ENCODE measurements around the gene HRH3.

The HRH3 gene

GRCh38 chr20:62215020-62215990, 4.8 kb downstream of the HRH3 start:
- no peak for DNase-seq

DNA sequence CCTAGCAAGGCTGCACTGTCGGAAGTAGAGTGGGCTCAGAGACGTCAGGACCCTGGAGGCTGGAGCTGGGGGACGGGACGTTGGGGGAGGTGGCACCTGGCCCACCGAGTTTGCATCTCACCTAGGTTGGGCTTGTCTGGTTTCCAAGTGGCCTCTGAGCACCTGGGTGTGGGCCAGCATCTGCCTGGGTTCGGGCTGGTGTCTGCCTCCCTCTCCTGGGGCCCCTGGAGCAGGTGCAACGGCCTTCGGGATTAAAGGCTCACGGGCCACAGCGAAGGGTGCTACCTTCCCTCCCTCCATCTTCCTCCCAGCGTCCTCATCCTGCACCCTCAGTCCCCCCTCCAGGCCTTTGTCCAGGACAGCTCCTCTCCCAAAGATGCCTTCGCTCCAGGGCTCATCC, 6.0 kb downstream of the HRH3 start:
- DNase-seq: no peak

DNA sequence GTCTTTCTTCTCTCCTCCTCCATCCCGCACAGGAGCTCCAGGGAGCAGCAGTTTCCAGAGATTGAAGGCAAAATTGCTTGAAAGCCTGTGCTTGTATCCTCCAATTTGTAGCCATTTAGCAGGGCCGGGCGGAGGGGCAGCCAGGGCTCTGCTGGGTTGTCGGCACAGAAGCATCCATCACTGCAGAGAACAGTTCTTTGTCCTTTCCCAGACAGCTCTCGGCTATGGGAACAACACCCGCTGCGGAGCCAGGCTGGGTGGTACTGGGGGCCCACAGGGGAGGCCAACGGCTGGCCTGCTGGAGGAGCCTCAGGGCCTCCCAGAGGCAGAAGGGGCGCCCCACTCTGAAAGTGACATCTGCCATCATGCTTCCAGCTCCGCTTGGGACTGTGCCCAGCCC, 7.8 kb downstream of the HRH3 start:
- DNase-seq: no peak

DNA sequence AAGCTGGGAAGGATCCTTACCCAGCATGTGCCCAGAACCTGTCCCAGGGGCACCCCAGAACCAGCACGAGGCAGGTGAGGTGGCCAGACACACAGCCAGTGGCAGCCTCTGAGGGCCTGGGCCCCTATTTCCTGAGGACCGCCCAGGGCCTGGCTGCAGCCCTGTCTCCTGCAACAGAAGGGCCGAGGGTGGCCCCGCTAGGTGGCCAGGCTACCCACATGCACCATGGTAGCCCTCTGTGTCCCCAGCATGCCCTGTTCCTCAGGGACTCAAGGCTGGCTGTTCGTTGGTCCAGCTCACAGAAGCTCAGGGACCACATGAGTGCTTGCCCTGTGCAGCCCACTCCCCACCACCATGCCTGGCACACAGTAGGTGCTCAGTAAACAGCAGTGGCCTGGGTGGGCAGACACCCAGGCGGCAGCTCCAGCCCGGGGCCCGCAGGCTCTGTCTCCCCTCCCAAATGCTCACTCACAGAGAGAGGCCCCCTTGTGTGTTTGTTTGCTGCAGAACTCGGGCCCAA, 8.2 kb downstream of the HRH3 start:
- no peak for DNase-seq

GRCh38 chr20:62211216-62211615, 8.9 kb downstream of the HRH3 start:
- no peak for DNase-seq

GRCh38 chr20:62210496-62210855, 9.6 kb downstream of the HRH3 start:
- DNase-seq: no peak

DNA sequence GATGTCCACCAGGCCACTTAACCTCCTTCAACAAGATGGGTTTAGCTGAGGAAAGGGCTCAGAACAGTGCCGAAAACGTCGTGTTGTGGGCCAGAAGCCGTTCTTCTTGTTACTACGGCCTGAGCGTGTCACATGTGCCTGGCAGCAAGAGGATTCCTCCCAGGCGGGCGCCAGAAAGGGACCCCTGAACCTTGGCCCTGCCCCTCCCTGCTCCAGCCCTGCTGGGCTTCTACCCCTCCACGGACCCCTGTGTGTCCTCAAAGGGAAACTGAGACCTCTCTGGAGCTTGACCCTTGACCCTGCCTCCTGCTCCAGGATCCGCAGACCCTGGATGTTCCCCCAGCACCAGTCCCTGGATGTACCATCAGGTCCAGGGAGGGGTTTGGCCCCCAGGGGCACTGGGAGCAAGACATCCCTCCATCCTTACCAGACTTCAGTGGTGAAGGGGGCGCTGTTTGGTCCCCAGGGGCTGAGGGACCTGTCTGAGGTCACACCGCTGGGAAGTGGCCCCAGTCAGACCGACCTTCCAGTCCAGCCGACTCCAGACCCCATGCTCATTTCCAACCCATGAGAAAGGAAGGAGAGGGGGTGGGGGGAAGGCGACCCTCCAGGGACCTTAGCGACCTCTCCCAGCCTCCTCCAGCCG, 10.1 kb downstream of the HRH3 start:
- no peak for DNase-seq

DNA sequence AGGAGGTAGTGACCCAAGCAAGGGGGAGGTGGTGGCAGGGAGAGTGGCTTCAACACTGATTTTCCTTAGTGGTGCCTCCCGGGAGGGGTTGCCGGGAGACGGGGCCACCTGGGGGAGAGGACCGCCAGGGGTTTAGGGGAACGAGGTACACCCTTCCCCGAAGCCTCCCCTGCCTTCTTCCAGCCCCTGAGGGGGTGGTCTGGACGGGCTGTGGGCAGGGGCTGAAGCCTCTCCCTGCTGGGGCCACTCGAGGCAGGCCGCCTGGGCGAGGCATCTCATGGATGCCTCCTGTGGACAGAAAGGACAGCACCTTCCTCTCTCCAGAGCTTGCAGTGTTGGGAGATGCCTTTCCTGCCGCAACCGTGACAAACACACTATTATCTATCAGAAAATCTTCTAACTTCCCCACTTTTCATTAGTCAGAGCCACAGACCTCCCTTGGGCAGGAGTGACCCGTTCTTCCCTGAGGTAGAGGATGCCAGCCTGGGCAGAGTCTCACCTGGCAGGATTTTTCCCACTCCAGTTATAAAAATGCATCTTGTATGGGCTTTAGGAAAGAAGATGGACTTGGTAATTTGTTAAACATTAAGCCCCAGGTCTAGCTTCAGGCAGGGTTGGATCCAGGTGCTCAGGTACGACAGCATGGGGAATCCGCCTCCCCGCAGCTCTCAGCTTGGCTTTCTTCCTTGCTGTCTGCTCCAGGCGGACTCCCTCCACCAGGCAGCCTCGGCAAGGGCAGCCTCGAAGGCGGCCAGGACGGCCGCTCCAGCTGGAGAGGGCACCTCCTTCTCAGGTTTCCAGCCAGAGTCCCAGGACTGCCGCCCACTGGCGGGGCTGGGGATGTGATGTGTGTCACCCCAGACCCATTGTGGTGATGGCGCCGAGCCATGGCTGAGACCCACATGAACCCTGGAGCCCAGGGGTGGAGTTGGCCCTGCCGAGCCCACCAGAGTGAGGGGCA, 11.0 kb downstream of the HRH3 start:
- DNase-seq: no peak

GRCh38 chr20:62208061-62208794, 11.8 kb downstream of the HRH3 start:
- DNase-seq: no peak

DNA sequence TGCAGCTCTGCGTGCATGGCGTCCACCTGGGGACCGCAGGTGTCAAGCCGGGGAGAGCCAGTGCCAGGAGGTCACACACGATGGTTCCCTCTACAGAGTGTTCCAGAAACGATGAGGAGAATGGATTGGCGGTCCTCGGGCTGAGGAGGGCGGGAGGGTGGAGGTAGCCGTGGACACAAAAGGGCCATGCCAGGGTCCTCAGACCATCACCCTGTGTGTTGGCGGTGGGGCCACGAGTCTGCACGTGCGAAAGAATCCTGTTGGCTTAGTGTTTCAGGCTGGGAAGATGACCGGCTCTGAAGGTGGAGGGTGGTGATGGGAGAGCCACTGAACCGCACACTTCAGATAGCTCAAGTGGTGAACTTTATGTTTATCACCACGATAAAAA, 13.7 kb downstream of the HRH3 start:
- DNase-seq: no peak

GRCh38 chr20:62205618-62206387, 14.3 kb downstream of the HRH3 start:
- peak; percentile 28 for DNase-seq

DNA sequence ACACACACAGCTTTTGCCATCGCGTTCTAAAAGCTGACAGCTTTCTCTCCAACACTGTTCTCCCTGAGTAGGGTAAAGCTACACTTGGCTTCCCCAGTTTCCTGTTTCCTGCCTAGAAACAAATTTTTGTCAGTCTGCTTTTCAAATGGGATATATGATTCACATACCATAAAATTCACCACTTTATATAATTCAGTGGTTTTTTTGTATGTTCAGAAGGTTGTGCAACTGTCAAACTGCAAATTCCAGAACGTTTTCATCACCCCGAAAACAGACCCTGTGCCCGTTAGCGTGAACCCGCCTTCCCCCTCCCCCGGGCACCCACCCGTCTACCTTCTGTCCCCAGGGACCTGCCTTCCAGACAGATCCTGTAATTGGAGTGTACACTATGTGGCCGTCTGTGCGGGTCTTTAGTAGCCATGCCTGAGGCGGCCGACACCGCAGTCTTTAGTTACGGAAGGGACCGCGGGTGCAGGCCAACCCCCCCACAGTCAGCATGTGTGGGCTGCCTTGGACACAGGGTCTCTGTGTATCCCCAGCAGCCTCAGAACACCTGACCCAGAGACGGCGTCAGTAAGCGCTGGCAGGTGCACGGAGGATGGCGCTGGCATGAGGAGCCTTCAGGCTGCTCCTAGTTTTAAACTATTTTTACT, 16.6 kb downstream of the HRH3 start:
- DNase-seq: peak; percentile 38

DNA sequence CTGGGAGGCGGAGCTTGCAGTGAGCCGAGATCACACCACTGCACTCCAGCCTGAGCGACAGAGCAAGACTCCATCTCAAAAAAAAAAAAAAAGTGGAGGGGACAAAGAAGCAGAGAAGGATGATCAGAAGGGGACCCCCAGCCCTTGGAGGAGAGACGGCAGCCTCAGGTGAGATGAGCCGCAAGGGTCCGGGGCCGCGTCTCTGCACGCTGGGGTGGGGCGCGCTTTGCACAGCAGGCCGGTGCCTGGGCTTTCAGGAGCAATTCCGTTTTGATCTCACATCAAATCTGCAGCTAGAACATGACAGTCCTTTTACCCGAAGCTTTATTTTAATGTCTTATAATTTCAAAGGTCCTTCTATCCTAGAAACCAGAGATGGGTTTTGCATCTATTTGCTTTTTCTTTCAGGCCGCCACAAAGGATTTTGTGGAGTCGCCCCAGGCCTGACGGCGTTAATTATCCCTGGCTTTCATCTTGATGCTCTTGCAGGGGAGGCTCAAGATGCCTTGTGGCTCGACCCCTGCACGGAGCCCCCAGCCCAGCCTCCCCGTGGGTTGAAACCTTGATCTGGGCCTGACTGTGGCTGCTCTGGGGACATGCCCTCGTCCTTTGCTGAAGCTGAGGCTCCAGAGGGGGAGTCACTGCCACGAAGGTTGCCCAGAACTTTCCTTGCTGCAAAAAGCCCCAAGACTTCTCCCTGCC, 17.3 kb downstream of the HRH3 start:
- DNase-seq: peak; percentile 27

DNA sequence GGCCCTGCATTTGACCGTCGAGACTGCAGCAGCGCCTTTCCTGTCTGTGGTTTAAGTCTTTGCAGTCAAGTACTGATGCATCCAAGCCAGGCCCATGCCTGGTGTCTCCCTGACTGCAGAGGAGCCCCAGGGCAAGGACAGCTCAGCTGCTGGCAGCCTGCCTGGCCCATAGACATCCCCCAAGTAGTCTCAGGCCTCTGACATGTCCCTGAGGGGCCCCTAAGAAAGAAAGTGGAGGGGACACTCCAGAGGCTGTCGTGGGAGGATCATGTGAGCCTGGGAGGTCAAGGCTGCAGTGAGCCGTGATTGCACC, 18.0 kb downstream of the HRH3 start:
- peak; percentile 24 for DNase-seq

- DNase-seq: no peak
Observed at GRCh38 chr20:62201173-62202082, 18.6 kb downstream of the HRH3 start.

- peak; percentile 21 for DNase-seq
Observed at GRCh38 chr20:62200491-62201172, 19.4 kb downstream of the HRH3 start.

DNA sequence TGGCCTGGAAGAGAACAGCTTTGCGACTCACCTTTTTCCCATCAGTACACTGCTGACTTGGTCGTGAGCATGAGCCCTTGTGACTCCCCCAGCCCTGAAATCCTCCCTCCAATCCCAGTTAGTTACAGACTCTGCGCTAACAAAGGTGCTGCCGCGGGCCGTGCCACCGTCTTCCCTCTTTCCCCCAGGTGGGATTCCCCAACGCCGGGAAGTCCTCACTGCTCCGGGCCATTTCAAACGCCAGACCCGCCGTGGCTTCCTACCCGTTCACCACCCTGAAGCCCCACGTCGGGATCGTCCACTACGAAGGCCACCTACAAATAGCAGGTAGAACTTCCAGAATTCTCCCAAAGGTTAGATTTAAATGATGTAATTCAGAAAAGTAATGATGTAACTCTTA, 21.1 kb downstream of the HRH3 start:
- peak; percentile 33 for DNase-seq

DNA sequence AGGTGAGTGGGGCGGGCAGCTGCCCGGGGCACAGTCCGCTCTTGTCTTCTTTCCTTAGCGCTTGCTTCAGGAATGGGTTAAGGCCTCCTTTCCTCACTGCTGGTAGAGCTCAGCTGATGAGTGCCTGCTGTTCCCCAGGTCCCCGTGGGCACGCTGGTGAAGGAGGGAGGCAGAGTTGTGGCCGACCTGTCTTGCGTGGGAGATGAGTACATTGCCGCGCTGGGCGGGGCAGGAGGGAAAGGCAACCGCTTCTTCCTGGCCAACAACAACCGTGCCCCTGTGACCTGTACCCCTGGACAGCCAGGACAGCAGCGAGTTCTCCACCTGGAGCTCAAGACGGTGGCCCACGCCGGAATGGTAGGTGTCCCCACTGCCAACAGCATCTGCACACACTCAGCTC, 21.6 kb downstream of the HRH3 start:
- DNase-seq: no peak

- peak; percentile 20 for DNase-seq
Observed at GRCh38 chr20:62197801-62198200, 22.3 kb downstream of the HRH3 start.
